GM18867 (cell line): Measurements from ENCODE around the gene GMFB.

ENCODE experiments used
- ATAC-seq: cut with Tn5 transposase; IDR thresholded peaks from one replicate; pipeline ENCODE4 v1.9.1; 2021; ENCODE audit warnings: mild to moderate bottlenecking, moderate library complexity; ENCODE audit not compliant: unreplicated experiment

The GMFB gene

GRCh38 chr14:54428527-54428926, 60.3 kb downstream of the GMFB start:
- no peak for ATAC-seq

- ATAC-seq = no peak
Measured at GRCh38 chr14:54427871-54428270, 60.9 kb downstream of the GMFB start.

DNA sequence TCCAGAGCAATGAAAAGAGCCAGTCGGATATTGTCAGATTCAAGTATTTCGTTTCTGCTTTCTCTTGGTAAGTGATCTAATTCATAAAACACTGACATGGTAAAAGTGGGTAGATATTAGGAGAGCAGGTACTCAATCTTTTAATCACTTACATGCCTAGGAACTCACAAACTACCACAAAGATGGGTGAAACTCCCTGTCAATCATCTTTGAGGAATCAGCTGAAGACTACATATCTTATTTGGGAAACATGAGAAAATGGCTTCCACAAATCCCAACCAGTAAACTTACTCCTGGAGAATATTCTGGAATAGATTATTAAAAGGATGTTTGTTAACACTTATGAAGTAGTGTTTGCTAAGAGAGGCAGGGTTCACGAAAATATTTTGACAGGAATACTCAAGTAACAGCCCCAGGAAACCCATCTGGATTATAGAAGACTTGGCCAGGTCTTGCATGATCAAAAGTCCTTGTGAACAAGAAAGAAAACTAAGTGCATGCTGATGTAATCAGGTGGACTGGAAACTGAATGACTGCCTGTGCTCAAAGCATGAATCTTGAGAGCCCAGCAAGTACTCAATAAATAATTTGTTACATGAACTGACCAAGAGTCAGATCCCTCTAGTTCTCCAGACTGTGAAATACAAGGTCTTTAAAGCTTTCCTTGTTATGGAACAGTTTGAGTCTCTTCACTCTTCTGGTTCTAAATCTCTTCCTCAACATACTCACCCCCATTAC, 63.1 kb downstream of the GMFB start:
- ATAC-seq = no peak

- no peak for ATAC-seq
Measured at GRCh38 chr14:54425068-54425467, 63.7 kb downstream of the GMFB start.
